Gastrocnemius medialis (tissue), 4 donors: ENCODE measurements around the gene MGME1.

Experiments
- CTCF ChIP-seq, 5 experiments: fragments of 450-650 bp in 3 of 5; fragments of 200-600 bp in 2 of 5; sonication (generic) in 2 of 5; IDR thresholded peaks in 4 of 5; conservative IDR thresholded peaks in 1 of 5; 1 replicate in 4 of 5; 2 replicates in 1 of 5; pipeline ENCODE4 v1.5.1; 2016 to 2019; ENCODE audit warnings: antibody characterized with exemption in 5 of 5, mild to moderate bottlenecking in 3 of 5, moderate library complexity in 3 of 5
- POLR2A ChIP-seq, 2 donors: fragments of 450-650 bp; IDR thresholded peaks; one replicate each; pipeline ENCODE4 v1.6.1; 2017; ENCODE audit warnings: antibody characterized with exemption in 2 of 2, mild to moderate bottlenecking in 2 of 2, moderate library complexity in 2 of 2

- TF ChIP-seq CTCF (IDR thresholded peaks at IDR 0.05 in 4 of 5, conservative IDR thresholded peaks at IDR 0.05 in 1 of 5) (no peak), POLR2A (IDR thresholded peaks at IDR 0.05) (no peak)
These were observed 37.9 kb downstream of the MGME1 start for GRCh38 chr20:18006684-18007083.
